WERI-Rb-1 (cell line): ENCODE measurements around the gene SCCPDH.

Experiments
- DNase-seq: peaks from one replicate; pipeline ENCODE4 v3.0.0-alpha.2; 2020
- H3K27ac ChIP-seq: fragments of 250-450 bp; sonication (Bioruptor Pico); 2 replicates; pipeline ENCODE4 v1.5.1; 2020; ENCODE audit warnings: mild to moderate bottlenecking, moderate library complexity
- H3K27me3 ChIP-seq: fragments of 250-450 bp; sonication (Bioruptor Pico); 2 replicates; pipeline ENCODE4 v1.5.1; 2021; ENCODE audit warnings: mild to moderate bottlenecking, low read depth, moderate library complexity; ENCODE audit not compliant: insufficient read depth, severe bottlenecking
- H3K36me3 ChIP-seq: fragments of 250-450 bp; sonication (Bioruptor Pico); 2 replicates; pipeline ENCODE4 v1.5.1; 2020; ENCODE audit warnings: mild to moderate bottlenecking, moderate library complexity
- H3K4me3 ChIP-seq: 2 replicates; pipeline ENCODE4 v1.5.1; 2011; ENCODE audit warnings: low read depth, mild to moderate bottlenecking, control low read depth, low read length
- H3K9me3 ChIP-seq: fragments of 250-450 bp; sonication (Bioruptor Pico); 2 replicates; pipeline ENCODE4 v1.5.1; 2021; ENCODE audit warnings: mild to moderate bottlenecking, moderate library complexity; ENCODE audit not compliant: severe bottlenecking
- CTCF ChIP-seq: IDR thresholded peaks from 2 replicates; pipeline ENCODE4 v1.5.1; 2011; ENCODE audit warnings: low read depth, mild to moderate bottlenecking, control low read depth, inconsistent platforms, low read length

The SCCPDH gene

GRCh38 chr1:246815693-246816270 is 91.6 kb downstream of the SCCPDH start:
- Histone ChIP-seq H3K36me3 (no peaks in the 10 kb centered on the region), H3K27ac (no peak overlapping the region)

More at GRCh38 chr1:246815693-246816270, 91.6 kb downstream of the SCCPDH start:
- H3K9me3 ChIP-seq: peaks cover 9% of the 10 kb centered on the region
- TF ChIP-seq CTCF: no peak
- H3K27me3 ChIP-seq: no peaks in the 10 kb centered on the region
- H3K4me3 ChIP-seq: no peak overlapping the region
- DNase-seq: no peak
